HG03469 (cell line): ENCODE data around the gene DUSP10.

Source experiments
- ATAC-seq: cut with Tn5 transposase; IDR thresholded peaks from one replicate; pipeline ENCODE4 v1.9.1; 2021; ENCODE audit warnings: mild to moderate bottlenecking, moderate library complexity, moderate number of reproducible peaks; ENCODE audit not compliant: unreplicated experiment

DUSP10 gene

DNA sequence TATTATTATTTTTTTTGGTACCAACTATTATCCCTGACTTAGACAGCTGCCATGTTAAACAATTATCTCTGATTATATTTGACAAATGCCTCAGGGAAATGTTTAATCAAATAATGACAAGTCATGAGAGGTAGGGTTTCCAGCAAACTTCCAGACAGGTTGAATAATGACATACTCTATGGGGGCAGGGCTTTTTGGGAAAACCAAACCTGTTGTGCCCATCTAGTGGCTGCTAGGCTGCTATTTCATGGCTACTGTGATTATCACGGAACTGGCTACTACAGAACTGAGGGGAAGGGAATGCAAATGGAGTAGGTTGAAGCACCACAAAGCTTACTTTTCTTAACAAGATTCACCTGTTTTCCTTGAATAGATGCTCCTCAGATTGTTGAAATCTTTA is 77.6 kb downstream of the DUSP10 start:
- no peak for ATAC-seq

DNA sequence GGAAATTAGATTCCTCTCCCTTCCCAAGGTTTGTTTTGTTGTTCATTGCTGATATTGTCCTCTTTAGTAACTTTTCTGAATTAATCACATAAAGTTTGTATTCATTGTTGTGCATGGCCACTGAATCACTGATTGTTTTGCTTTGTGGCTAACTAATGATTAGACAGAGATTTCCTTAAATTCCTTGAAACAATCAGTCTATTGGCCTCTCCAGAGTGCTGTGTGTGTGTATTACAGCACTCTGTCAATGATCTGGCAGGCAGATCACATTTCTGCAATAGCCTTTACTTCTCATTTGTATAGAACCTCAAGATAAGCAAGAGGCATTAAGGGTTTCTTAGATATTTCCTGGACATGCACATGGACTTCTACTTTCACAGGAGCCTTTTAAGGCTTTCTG is 78.6 kb downstream of the DUSP10 start:
- ATAC-seq = no peak

DNA sequence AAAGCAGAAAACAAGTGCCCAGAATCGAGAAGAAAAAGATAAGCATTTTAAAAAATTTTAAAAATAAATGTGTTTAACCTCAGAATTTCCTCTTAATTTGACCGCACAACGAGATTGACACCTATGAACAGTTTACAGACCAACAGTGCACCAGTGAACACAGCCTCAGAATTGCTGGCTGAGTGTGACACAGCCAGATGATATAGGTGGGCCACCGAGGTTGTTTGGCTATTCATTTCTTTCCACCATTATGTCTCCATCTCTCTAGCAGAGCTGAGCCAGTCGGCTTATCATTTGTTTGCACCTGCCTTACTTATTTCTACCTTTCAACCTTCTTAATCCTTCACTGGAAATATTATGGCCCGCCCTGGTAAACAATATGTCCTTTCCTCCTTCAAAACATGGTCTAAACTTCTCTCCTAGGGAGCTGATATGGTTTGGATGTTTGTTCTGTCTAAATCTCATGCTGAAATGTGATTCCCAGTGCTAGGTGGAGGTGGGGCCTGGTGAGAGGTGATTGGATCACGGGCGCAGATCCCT is 86.1 kb downstream of the DUSP10 start:
- no peak for ATAC-seq
